WTC11 (cell line): ENCODE measurements around the gene ATP2B2.

Experiments
- ATF1 ChIP-seq: sonication (generic); formaldehyde crosslinking; IDR thresholded peaks from 2 replicates; pipeline ENCODE4 v1.8.1; 2023; ENCODE audit warnings: mild to moderate bottlenecking, moderate library complexity, missing genetic modification reagents
- CREB1 ChIP-seq: sonication (generic); formaldehyde crosslinking; IDR thresholded peaks from 2 replicates; pipeline ENCODE4 v1.8.0; 2023; ENCODE audit warnings: mild to moderate bottlenecking, missing genetic modification reagents
- E2F1 ChIP-seq: sonication (generic); formaldehyde crosslinking; IDR thresholded peaks from 2 replicates; pipeline ENCODE4 v1.8.0; 2022; ENCODE audit warnings: mild to moderate bottlenecking, missing genetic modification reagents
- IRF2 ChIP-seq: sonication (generic); formaldehyde crosslinking; IDR thresholded peaks from 2 replicates; pipeline ENCODE4 v1.8.0; 2022; ENCODE audit warnings: low read depth, missing genetic modification reagents, borderline replicate concordance
- JUN ChIP-seq: sonication (generic); formaldehyde crosslinking; IDR thresholded peaks from 2 replicates; pipeline ENCODE4 v1.8.0; 2023; ENCODE audit warnings: mild to moderate bottlenecking, missing genetic modification reagents
- MAX ChIP-seq: sonication (generic); formaldehyde crosslinking; IDR thresholded peaks from 2 replicates; pipeline ENCODE4 v1.8.0; 2022; ENCODE audit warnings: mild to moderate bottlenecking, missing genetic modification reagents
- NFATC4 ChIP-seq: fragments of 250-450 bp; sonication (Bioruptor Pico); IDR thresholded peaks from 2 replicates; pipeline ENCODE4 v1.9.0; 2021; ENCODE audit warnings: mild to moderate bottlenecking
- NR2C2 ChIP-seq: sonication (generic); formaldehyde crosslinking; IDR thresholded peaks from 2 replicates; pipeline ENCODE4 v1.8.0; 2022; ENCODE audit warnings: mild to moderate bottlenecking, missing genetic modification reagents
- NR3C1 ChIP-seq: sonication (generic); formaldehyde crosslinking; conservative IDR thresholded peaks from 2 replicates; pipeline ENCODE4 v1.8.1; 2023; ENCODE audit warnings: low read depth, mild to moderate bottlenecking, missing genetic modification reagents
- ZBTB21 ChIP-seq: sonication (generic); formaldehyde crosslinking; IDR thresholded peaks from 2 replicates; pipeline ENCODE4 v1.8.1; 2023; ENCODE audit warnings: mild to moderate bottlenecking, missing genetic modification reagents, borderline replicate concordance
- TF ChIP-seq, protein P1 (sequence below): fragments of 200-600 bp; IDR thresholded peaks from 2 replicates; pipeline ENCODE4 v1.8.0; 2022; ENCODE audit warnings: antibody characterized with exemption

DNA sequence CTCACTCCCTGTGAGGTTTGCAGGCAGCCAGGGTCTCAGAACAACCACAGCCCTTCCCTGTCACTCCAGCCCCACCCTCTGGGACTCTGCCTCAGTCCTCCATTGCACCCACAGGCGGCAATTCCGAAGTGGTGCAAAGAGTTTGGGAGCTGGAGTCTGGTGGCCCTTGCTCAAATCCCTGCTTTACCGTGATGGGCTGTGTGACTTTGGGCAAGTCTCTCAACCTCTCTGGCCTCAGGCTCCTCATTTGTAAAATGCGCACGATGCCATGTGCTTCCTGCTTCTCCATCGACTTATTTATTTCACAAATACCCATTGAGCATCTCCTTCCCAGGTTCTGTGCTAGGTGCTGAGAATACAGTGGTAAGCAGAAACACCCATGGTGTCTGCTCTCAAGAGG is 7.3 kb upstream of the ATP2B2 start:
- TF ChIP-seq, protein P1, sequence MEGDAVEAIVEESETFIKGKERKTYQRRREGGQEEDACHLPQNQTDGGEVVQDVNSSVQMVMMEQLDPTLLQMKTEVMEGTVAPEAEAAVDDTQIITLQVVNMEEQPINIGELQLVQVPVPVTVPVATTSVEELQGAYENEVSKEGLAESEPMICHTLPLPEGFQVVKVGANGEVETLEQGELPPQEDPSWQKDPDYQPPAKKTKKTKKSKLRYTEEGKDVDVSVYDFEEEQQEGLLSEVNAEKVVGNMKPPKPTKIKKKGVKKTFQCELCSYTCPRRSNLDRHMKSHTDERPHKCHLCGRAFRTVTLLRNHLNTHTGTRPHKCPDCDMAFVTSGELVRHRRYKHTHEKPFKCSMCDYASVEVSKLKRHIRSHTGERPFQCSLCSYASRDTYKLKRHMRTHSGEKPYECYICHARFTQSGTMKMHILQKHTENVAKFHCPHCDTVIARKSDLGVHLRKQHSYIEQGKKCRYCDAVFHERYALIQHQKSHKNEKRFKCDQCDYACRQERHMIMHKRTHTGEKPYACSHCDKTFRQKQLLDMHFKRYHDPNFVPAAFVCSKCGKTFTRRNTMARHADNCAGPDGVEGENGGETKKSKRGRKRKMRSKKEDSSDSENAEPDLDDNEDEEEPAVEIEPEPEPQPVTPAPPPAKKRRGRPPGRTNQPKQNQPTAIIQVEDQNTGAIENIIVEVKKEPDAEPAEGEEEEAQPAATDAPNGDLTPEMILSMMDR = no peak
- TF ChIP-seq JUN (CRISPR knock-in tag) (no peak), NR3C1 (no peak), CREB1 (CRISPR knock-in tag) (no peak), MAX (no peak), NFATC4 (CRISPR knock-in tag) (no peak), ATF1 (no peak), E2F1 (CRISPR knock-in tag) (no peak), ZBTB21 (CRISPR knock-in tag) (no peak), IRF2 (no peak), NR2C2 (CRISPR knock-in tag) (no peak)
